Measurements from ENCODE around the gene MSANTD4. TPM values are rescaled to one million over a fixed set of nuclear protein-coding genes. Genes with fewer than 3 reads are reported as not detected.

The MSANTD4 gene
- polyA plus RNA-seq, 1 of the 3 experiments (the other 2 are of a cell fraction): 6.2 TPM

GRCh38 chr11:106015066-106015465, 7.0 kb downstream of the MSANTD4 start:
- no peak overlapping the region for H3K4me3 ChIP-seq (ENCODE audit: low read depth in 2 of 2, low read length in 1 of 2)
- H3K27ac ChIP-seq (ENCODE audit: low read depth in 2 of 2, low read length in 1 of 2): no peak overlapping the region
- no peak for DNase-seq
- peaks cover 86% of the 10 kb centered on the region for H3K79me2 ChIP-seq (ENCODE audit: insufficient read depth)
- no peak overlapping the region for H2AFZ ChIP-seq (ENCODE audit: low read depth)
- H3F3A ChIP-seq (replicated peaks; ENCODE audit: insufficient read depth): peaks cover 4% of the 10 kb centered on the region
- no peaks in the 10 kb centered on the region for H3K9me2 ChIP-seq
- TF ChIP-seq MAX (IDR thresholded peaks at IDR 0.05; ENCODE audit: low read depth): no peak
- TF ChIP-seq CHD2 (IDR thresholded peaks at IDR 0.05; ENCODE audit: low read length, partially characterized antibody): no peak
- TF ChIP-seq POLR2AphosphoS5 (IDR thresholded peaks at IDR 0.05; ENCODE audit: low read depth, low read length): no peak
- no peak for TF ChIP-seq REST (IDR thresholded peaks at IDR 0.05; ENCODE audit: low read depth, low read length)
- no peak for TF ChIP-seq MEF2A (IDR thresholded peaks at IDR 0.05; ENCODE audit: borderline replicate concordance, low read depth)
- no peak for TF ChIP-seq RXRA (IDR thresholded peaks at IDR 0.05; ENCODE audit: borderline replicate concordance, low read depth)
- no peak for TF ChIP-seq ZBTB33 (IDR thresholded peaks at IDR 0.05; ENCODE audit: borderline replicate concordance, low read depth)
- TF ChIP-seq JUND (IDR thresholded peaks at IDR 0.05): no peak
- TF ChIP-seq USF2 (IDR thresholded peaks at IDR 0.05; ENCODE audit: borderline replicate concordance, low read depth, low read length): no peak
- TF ChIP-seq SMC3 (IDR thresholded peaks at IDR 0.05; ENCODE audit: low read depth, low read length): no peak
- H3K9ac ChIP-seq: no peak overlapping the region
- WGBS (ENCODE audit: low lambda C conversion rate): 90% methylated on average over 2 of the region's 2 CpGs
- H3K9me3 ChIP-seq: no peaks in the 10 kb centered on the region
- no peak overlapping the region for H3K4me2 ChIP-seq
- H3K4me1 ChIP-seq (ENCODE audit: control insufficient read depth in 1 of 2, insufficient read depth in 2 of 2, low read depth in 1 of 2, low read length in 1 of 2): peaks cover 12 to 20% of the 10 kb centered on the region in 2 experiments; a peak in 3 of 4 replicates
- CTCF ChIA-PET: no interaction called here
- H3K27me3 ChIP-seq (ENCODE audit: insufficient read depth): no peaks in the 10 kb centered on the region
- H4K20me1 ChIP-seq (ENCODE audit: insufficient read depth): no peaks in the 10 kb centered on the region; the same call in 1 of the 2 replicates
- H3K36me3 ChIP-seq (replicated peaks in 1 of 2; ENCODE audit: control insufficient read depth in 1 of 2, insufficient read depth in 2 of 2, low read length in 1 of 2): peaks cover 23 to 33% of the 10 kb centered on the region in 2 experiments
- POLR2A ChIA-PET: no interaction called here

GRCh38 chr11:106014620-106015019, 7.4 kb downstream of the MSANTD4 start:
- Histone ChIP-seq H3K9me3 (no peaks in the 10 kb centered on the region), H3K4me1 (ENCODE audit: control insufficient read depth in 1 of 2, insufficient read depth in 2 of 2, low read depth in 1 of 2, low read length in 1 of 2) (peaks cover 12 to 16% of the 10 kb centered on the region in 2 experiments; a peak in 3 of 4 replicates), H3K9me2 (no peaks in the 10 kb centered on the region), H2AFZ (ENCODE audit: low read depth) (no peak overlapping the region), H3K4me2 (no peak overlapping the region), H3K4me3 (ENCODE audit: low read depth in 2 of 2, low read length in 1 of 2) (no peak overlapping the region), H3K27ac (ENCODE audit: low read depth in 2 of 2, low read length in 1 of 2) (no peak overlapping the region), H3K27me3 (ENCODE audit: insufficient read depth) (no peaks in the 10 kb centered on the region), H3F3A (replicated peaks; ENCODE audit: insufficient read depth) (peaks cover 4% of the 10 kb centered on the region), H3K79me2 (ENCODE audit: insufficient read depth) (peaks cover 85% of the 10 kb centered on the region), H4K20me1 (ENCODE audit: insufficient read depth) (no peaks in the 10 kb centered on the region; the same call in 1 of the 2 replicates), H3K9ac (no peak overlapping the region), H3K36me3 (replicated peaks in 1 of 2; ENCODE audit: control insufficient read depth in 1 of 2, insufficient read depth in 2 of 2, low read length in 1 of 2) (peaks cover 27 to 35% of the 10 kb centered on the region in 2 experiments)
- DNase-seq: no peak
- 97% methylated on average over 2 of the region's 2 CpGs for WGBS (ENCODE audit: low lambda C conversion rate)
- ChIA-PET CTCF (no interaction called here), POLR2A (no interaction called here)
- no peak for TF ChIP-seq NRF1 (IDR thresholded peaks at IDR 0.05; ENCODE audit: low read depth, low read length)
- no peak for TF ChIP-seq CTCF (IDR thresholded peaks at IDR 0.05)
- no peak for TF ChIP-seq RXRA (IDR thresholded peaks at IDR 0.05; ENCODE audit: borderline replicate concordance, low read depth)
- TF ChIP-seq ELF1 (IDR thresholded peaks at IDR 0.05): no peak
- TF ChIP-seq CHD2 (IDR thresholded peaks at IDR 0.05; ENCODE audit: low read length, partially characterized antibody): no peak
- TF ChIP-seq TEAD4 (IDR thresholded peaks at IDR 0.05; ENCODE audit: borderline replicate concordance, insufficient read depth): no peak
- TF ChIP-seq PBX3 (IDR thresholded peaks at IDR 0.05): no peak
- TF ChIP-seq EZH2phosphoT487 (IDR thresholded peaks at IDR 0.05; ENCODE audit: borderline replicate concordance, low read depth): no peak
- TF ChIP-seq RFX5 (IDR thresholded peaks at IDR 0.05; ENCODE audit: low read length): no peak
- TF ChIP-seq RCOR1 (IDR thresholded peaks at IDR 0.05; ENCODE audit: low read length): no peak

Data from SK-N-SH (cell line).